HEK293 (cell line): ENCODE data around the gene PXYLP1.

Experiments
- GLI4 ChIP-seq: fragments of 450-650 bp; formaldehyde crosslinking; IDR thresholded peaks from 2 replicates; pipeline ENCODE4 v1.5.1; 2016; ENCODE audit warnings: missing biosample characterization, missing genetic modification characterization
- KLF10 ChIP-seq: fragments of 450-650 bp; IDR thresholded peaks from 2 replicates; pipeline ENCODE4 v1.5.1; 2018; ENCODE audit warnings: missing biosample characterization, mild to moderate bottlenecking, missing genetic modification characterization
- PRDM1 ChIP-seq: fragments of 450-650 bp; formaldehyde crosslinking; IDR thresholded peaks from 2 replicates; pipeline ENCODE4; 2016; ENCODE audit warnings: missing biosample characterization, missing genetic modification characterization
- TCF7L2 ChIP-seq: IDR thresholded peaks from 2 replicates; pipeline ENCODE4 v1.6.1; 2011; ENCODE audit warnings: low read depth, mild to moderate bottlenecking, inconsistent platforms, low read length, moderate library complexity, borderline replicate concordance
- ZBTB20 ChIP-seq: fragments of 450-650 bp; formaldehyde crosslinking; IDR thresholded peaks from 2 replicates; pipeline ENCODE4 v1.5.1; 2016; ENCODE audit warnings: missing biosample characterization, missing genetic modification characterization
- ZNF335 ChIP-seq: fragments of 450-650 bp; formaldehyde crosslinking; conservative IDR thresholded peaks from 2 replicates; pipeline ENCODE4 v1.5.1; 2016; ENCODE audit warnings: missing biosample characterization, missing genetic modification characterization
- ZNF701 ChIP-seq: fragments of 450-650 bp; formaldehyde crosslinking; IDR thresholded peaks from 2 replicates; pipeline ENCODE4 v1.5.1; 2016; ENCODE audit warnings: missing biosample characterization, missing genetic modification characterization
- ZNF777 ChIP-seq: fragments of 450-650 bp; formaldehyde crosslinking; IDR thresholded peaks from 2 replicates; pipeline ENCODE4 v1.5.1; 2017; ENCODE audit warnings: missing biosample characterization, missing genetic modification characterization, borderline replicate concordance
- TF ChIP-seq, protein P1 (sequence below): fragments of 450-650 bp; formaldehyde crosslinking; IDR thresholded peaks from 2 replicates; pipeline ENCODE4 v1.5.1; 2017; ENCODE audit warnings: missing biosample characterization, mild to moderate bottlenecking, missing genetic modification characterization, moderate library complexity
- TF ChIP-seq, protein P2 (sequence below): fragments of 450-650 bp; formaldehyde crosslinking; IDR thresholded peaks from 2 replicates; pipeline ENCODE4 v1.5.1; 2016; ENCODE audit warnings: missing biosample characterization, missing genetic modification characterization
- TF ChIP-seq, protein P3 (sequence below): fragments of 450-650 bp; formaldehyde crosslinking; IDR thresholded peaks from 2 replicates; pipeline ENCODE4 v1.5.1; 2017; ENCODE audit warnings: missing biosample characterization, missing genetic modification characterization
- TF ChIP-seq, protein P4 (sequence below): fragments of 450-650 bp; formaldehyde crosslinking; optimal IDR thresholded peaks from 2 replicates; pipeline ENCODE3; 2016; ENCODE audit warnings: missing biosample characterization, mild to moderate bottlenecking, missing genetic modification characterization

DNA sequence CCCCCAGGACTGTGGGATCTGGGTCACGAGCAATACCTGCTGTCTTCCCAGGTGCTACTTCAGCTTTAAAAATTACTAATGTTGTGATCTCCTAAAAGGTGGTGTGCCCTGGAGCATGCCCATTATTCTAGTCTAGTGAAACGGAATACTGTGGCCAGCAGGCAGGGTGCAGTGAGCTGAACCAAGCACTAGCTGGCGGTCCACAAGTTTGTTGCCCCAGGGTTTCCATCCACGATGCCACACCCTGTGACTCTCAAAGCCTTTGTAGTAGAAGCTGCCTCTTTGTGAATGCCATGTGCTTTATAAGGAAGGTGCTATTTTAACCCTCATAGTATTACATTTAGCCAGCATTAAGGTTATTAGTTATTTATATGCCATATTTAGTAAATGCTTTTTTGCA lies 49.1 kb downstream of the PXYLP1 start:
- no peak for TF ChIP-seq KLF10
- TF ChIP-seq, protein P1, sequence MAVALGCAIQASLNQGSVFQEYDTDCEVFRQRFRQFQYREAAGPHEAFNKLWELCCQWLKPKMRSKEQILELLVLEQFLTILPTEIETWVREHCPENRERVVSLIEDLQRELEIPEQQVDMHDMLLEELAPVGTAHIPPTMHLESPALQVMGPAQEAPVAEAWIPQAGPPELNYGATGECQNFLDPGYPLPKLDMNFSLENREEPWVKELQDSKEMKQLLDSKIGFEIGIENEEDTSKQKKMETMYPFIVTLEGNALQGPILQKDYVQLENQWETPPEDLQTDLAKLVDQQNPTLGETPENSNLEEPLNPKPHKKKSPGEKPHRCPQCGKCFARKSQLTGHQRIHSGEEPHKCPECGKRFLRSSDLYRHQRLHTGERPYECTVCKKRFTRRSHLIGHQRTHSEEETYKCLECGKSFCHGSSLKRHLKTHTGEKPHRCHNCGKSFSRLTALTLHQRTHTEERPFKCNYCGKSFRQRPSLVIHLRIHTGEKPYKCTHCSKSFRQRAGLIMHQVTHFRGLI = no peak
- TF ChIP-seq, protein P2, sequence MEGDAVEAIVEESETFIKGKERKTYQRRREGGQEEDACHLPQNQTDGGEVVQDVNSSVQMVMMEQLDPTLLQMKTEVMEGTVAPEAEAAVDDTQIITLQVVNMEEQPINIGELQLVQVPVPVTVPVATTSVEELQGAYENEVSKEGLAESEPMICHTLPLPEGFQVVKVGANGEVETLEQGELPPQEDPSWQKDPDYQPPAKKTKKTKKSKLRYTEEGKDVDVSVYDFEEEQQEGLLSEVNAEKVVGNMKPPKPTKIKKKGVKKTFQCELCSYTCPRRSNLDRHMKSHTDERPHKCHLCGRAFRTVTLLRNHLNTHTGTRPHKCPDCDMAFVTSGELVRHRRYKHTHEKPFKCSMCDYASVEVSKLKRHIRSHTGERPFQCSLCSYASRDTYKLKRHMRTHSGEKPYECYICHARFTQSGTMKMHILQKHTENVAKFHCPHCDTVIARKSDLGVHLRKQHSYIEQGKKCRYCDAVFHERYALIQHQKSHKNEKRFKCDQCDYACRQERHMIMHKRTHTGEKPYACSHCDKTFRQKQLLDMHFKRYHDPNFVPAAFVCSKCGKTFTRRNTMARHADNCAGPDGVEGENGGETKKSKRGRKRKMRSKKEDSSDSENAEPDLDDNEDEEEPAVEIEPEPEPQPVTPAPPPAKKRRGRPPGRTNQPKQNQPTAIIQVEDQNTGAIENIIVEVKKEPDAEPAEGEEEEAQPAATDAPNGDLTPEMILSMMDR (tag by site-specific recombination) = no peak
- no peak for TF ChIP-seq ZNF701 (tag by site-specific recombination)
- no peak for TF ChIP-seq PRDM1 (tag by site-specific recombination)
- TF ChIP-seq ZNF777 (tag by site-specific recombination) = no peak
- TF ChIP-seq, protein P3, sequence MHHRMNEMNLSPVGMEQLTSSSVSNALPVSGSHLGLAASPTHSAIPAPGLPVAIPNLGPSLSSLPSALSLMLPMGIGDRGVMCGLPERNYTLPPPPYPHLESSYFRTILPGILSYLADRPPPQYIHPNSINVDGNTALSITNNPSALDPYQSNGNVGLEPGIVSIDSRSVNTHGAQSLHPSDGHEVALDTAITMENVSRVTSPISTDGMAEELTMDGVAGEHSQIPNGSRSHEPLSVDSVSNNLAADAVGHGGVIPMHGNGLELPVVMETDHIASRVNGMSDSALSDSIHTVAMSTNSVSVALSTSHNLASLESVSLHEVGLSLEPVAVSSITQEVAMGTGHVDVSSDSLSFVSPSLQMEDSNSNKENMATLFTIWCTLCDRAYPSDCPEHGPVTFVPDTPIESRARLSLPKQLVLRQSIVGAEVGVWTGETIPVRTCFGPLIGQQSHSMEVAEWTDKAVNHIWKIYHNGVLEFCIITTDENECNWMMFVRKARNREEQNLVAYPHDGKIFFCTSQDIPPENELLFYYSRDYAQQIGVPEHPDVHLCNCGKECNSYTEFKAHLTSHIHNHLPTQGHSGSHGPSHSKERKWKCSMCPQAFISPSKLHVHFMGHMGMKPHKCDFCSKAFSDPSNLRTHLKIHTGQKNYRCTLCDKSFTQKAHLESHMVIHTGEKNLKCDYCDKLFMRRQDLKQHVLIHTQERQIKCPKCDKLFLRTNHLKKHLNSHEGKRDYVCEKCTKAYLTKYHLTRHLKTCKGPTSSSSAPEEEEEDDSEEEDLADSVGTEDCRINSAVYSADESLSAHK (tag by site-specific recombination) = no peak
- TF ChIP-seq, protein P4, sequence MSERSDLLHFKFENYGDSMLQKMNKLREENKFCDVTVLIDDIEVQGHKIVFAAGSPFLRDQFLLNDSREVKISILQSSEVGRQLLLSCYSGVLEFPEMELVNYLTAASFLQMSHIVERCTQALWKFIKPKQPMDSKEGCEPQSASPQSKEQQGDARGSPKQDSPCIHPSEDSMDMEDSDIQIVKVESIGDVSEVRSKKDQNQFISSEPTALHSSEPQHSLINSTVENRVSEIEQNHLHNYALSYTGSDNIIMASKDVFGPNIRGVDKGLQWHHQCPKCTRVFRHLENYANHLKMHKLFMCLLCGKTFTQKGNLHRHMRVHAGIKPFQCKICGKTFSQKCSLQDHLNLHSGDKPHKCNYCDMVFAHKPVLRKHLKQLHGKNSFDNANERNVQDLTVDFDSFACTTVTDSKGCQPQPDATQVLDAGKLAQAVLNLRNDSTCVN (tag by site-specific recombination) = no peak
- TF ChIP-seq ZNF335 = no peak
- no peak for TF ChIP-seq ZBTB20 (tag by site-specific recombination)
- TF ChIP-seq GLI4 (tag by site-specific recombination) = no peak
- TF ChIP-seq TCF7L2 = no peak
